ENCODE results near the gene TGIF2. TPM values are rescaled to one million over a fixed set of nuclear protein-coding genes. Genes with fewer than 3 reads are reported as not detected.

The TGIF2 gene
- total and polyA plus RNA-seq, 2 donors (not counting 3 experiments of a cell fraction or from before 2014, with no cell fraction given) = 18.9 to 21.0 TPM

GRCh38 chr20:36546111-36546736 is 27.2 kb upstream of the TGIF2 start:
- peaks cover 8% of the 10 kb centered on the region for H3K4me1 ChIP-seq (ENCODE audit: control insufficient read depth, extremely low read depth, insufficient read depth, low read length)
- FAIRE-seq (no peak), DNase-seq (ENCODE audit: low read depth, low spot score) (no peak)
- no peaks in the 10 kb centered on the region for H3K9me1 ChIP-seq (replicated peaks; ENCODE audit: control insufficient read depth, extremely low read depth, insufficient read depth, low read length)
- TF ChIP-seq POLR2A (IDR thresholded peaks at IDR 0.05; ENCODE audit: low read depth, low read length) (no peak), MAX (IDR thresholded peaks at IDR 0.05; ENCODE audit: insufficient read depth, insufficient read length) (no peak)
- H3K27ac ChIP-seq (ENCODE audit: insufficient read depth, low read depth, low read length) = no peak overlapping the region
- intact Hi-C loops (cut with micrococcal nuclease) (no loop called here), dilution Hi-C loops (cut with MboI; ENCODE audit: extremely low pct_ligation_motif_present, low sequenced_read_pairs) (no loop called here)
- H2AFZ ChIP-seq (ENCODE audit: low read depth, low read length) = no peak overlapping the region
- no peaks in the 10 kb centered on the region for H3K9me3 ChIP-seq (replicated peaks; ENCODE audit: control insufficient read depth, insufficient read depth, low read length)
- ChIA-PET CTCF (interaction anchor here (1.2 kb wide), 1 partner anchor 43 kb away, joined by 3 read pairs; no protein-coding TSS in a partner anchor), POLR2A (no interaction called here)
- H3K36me3 ChIP-seq (ENCODE audit: control insufficient read depth in 2 of 2, extremely low read depth in 1 of 2, insufficient read depth in 2 of 2, low read length in 2 of 2) = peaks cover 0 to 5% of the 10 kb centered on the region in 2 experiments
- no peaks in the 10 kb centered on the region for H3K27me3 ChIP-seq (ENCODE audit: control insufficient read depth in 2 of 2, insufficient read depth in 2 of 2, low read length in 2 of 2)
- no peak overlapping the region for H3K9ac ChIP-seq (replicated peaks; ENCODE audit: extremely low read depth, insufficient read depth, low read length)
- no peak overlapping the region for H3K4me2 ChIP-seq (ENCODE audit: insufficient read depth, low read length)
- H3K4me3 ChIP-seq (replicated peaks in 1 of 3; ENCODE audit: insufficient read depth in 1 of 3, low read depth in 1 of 3, low read length in 3 of 3) = no peak overlapping the region
- H3K79me2 ChIP-seq (ENCODE audit: control insufficient read depth, insufficient read depth, low read length) = no peaks in the 10 kb centered on the region
- H4K20me1 ChIP-seq (replicated peaks; ENCODE audit: control insufficient read depth, extremely low read depth, insufficient read depth, low read length) = no peaks in the 10 kb centered on the region
- BruUV-seq (replicated peaks) = no TSS peak

- Histone ChIP-seq H3K79me2 (ENCODE audit: control insufficient read depth, insufficient read depth, low read length) (no peaks in the 10 kb centered on the region), H3K4me3 (replicated peaks in 1 of 3; ENCODE audit: insufficient read depth in 1 of 3, low read depth in 1 of 3, low read length in 3 of 3) (no peak overlapping the region), H3K9ac (replicated peaks; ENCODE audit: extremely low read depth, insufficient read depth, low read length) (no peak overlapping the region), H3K9me1 (replicated peaks; ENCODE audit: control insufficient read depth, extremely low read depth, insufficient read depth, low read length) (no peaks in the 10 kb centered on the region), H3K4me1 (ENCODE audit: control insufficient read depth, extremely low read depth, insufficient read depth, low read length) (peaks cover 8% of the 10 kb centered on the region), H3K4me2 (ENCODE audit: insufficient read depth, low read length) (no peak overlapping the region), H3K9me3 (replicated peaks; ENCODE audit: control insufficient read depth, insufficient read depth, low read length) (no peaks in the 10 kb centered on the region), H3K36me3 (ENCODE audit: control insufficient read depth in 2 of 2, extremely low read depth in 1 of 2, insufficient read depth in 2 of 2, low read length in 2 of 2) (peaks cover 0 to 5% of the 10 kb centered on the region in 2 experiments), H4K20me1 (replicated peaks; ENCODE audit: control insufficient read depth, extremely low read depth, insufficient read depth, low read length) (no peaks in the 10 kb centered on the region), H3K27ac (ENCODE audit: insufficient read depth, low read depth, low read length) (no peak overlapping the region), H3K27me3 (ENCODE audit: control insufficient read depth in 2 of 2, insufficient read depth in 2 of 2, low read length in 2 of 2) (no peaks in the 10 kb centered on the region), H2AFZ (ENCODE audit: low read depth, low read length) (no peak overlapping the region)
- intact Hi-C loops (cut with micrococcal nuclease) = no loop called here
- FAIRE-seq = no peak
- no peak for DNase-seq (ENCODE audit: low read depth, low spot score)
- ChIA-PET CTCF (interaction anchor here (1.2 to 1.3 kb wide), 2 partner anchors 41 to 42 kb away, joined by 3 read pairs; no protein-coding TSS in a partner anchor), POLR2A (no interaction called here)
- TF ChIP-seq MYC (IDR thresholded peaks at IDR 0.05; ENCODE audit: low read depth, low read length) = no peak
- no peak for TF ChIP-seq EZH2 (IDR thresholded peaks at IDR 0.05; ENCODE audit: borderline replicate concordance, low read depth, low read length, severe bottlenecking)
- TF ChIP-seq JUN (IDR thresholded peaks at IDR 0.05; ENCODE audit: borderline replicate concordance, insufficient read depth, insufficient read length, low read depth) = no peak
- no peak for TF ChIP-seq POLR2AphosphoS5 (IDR thresholded peaks at IDR 0.05; ENCODE audit: insufficient read depth, low read depth, low read length)
- TF ChIP-seq MAX (IDR thresholded peaks at IDR 0.05; ENCODE audit: insufficient read depth, insufficient read length) = no peak
- TF ChIP-seq CTCF (IDR thresholded peaks at IDR 0.05; ENCODE audit: extremely low read depth in 1 of 2, insufficient read depth in 1 of 2, low read depth in 1 of 2, low read length in 2 of 2) = no peak
- TF ChIP-seq GATA2 (IDR thresholded peaks at IDR 0.05; ENCODE audit: insufficient read depth, insufficient read length, low read depth, low read length) = no peak
- no peak for TF ChIP-seq POLR2A (IDR thresholded peaks at IDR 0.05; ENCODE audit: low read depth, low read length)
- TF ChIP-seq FOS (IDR thresholded peaks at IDR 0.05; ENCODE audit: borderline replicate concordance, insufficient read depth, low read length) = no peak
- dilution Hi-C loops (cut with MboI; ENCODE audit: extremely low pct_ligation_motif_present, low sequenced_read_pairs) = no loop called here
- no TSS peak for BruUV-seq (replicated peaks)
Observed at GRCh38 chr20:36547186-36548005, 26.0 kb upstream of the TGIF2 start.
